ENCODE data around the gene SLU7.

DNA sequence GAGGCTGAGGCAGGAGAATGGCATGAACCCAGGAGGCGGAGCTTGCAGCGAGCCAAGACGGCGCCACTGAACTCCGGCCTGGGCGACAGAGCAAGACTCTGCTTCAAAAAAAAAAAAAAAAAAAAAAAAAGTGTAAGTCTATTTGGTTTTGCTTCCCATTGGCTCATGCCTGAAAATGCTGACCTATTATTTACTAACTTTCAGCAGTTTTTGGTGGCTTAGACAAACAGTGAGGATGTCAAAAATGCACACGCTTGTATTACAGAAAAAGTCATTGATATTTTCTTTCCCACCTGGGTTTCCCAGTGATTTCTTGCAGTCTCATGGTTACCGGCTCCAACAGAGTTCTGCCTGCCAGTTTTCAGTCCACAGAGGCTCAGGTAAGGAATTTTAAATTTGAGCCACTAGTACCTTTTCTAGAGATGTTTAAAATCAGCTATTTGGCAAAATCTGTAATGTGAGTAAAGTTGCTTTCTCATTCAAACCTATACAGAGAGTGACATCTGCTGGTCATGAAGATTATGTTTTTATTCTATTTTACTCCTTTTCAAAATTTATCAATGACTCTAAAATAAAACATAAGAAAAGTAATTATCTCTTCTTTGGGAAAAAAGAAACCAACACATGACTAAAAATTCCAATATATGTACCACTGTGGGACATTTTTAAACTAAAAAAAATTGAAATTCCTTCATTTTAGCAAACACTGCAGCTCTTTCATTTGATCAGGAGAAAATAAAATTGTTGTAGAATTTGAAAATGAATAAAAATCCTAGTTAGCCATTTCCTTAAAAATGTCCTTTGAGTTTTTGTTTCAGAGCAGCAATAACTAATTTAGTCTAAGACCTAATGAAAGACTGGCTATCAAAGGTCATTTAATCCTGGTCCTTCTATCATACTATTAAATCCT, 27.8 kb downstream of the SLU7 start:
- TF ChIP-seq, protein P1, sequence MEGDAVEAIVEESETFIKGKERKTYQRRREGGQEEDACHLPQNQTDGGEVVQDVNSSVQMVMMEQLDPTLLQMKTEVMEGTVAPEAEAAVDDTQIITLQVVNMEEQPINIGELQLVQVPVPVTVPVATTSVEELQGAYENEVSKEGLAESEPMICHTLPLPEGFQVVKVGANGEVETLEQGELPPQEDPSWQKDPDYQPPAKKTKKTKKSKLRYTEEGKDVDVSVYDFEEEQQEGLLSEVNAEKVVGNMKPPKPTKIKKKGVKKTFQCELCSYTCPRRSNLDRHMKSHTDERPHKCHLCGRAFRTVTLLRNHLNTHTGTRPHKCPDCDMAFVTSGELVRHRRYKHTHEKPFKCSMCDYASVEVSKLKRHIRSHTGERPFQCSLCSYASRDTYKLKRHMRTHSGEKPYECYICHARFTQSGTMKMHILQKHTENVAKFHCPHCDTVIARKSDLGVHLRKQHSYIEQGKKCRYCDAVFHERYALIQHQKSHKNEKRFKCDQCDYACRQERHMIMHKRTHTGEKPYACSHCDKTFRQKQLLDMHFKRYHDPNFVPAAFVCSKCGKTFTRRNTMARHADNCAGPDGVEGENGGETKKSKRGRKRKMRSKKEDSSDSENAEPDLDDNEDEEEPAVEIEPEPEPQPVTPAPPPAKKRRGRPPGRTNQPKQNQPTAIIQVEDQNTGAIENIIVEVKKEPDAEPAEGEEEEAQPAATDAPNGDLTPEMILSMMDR (IDR thresholded peaks at IDR 0.05) = no peak
- no peak for TF ChIP-seq POLR2A (IDR thresholded peaks at IDR 0.05)
